Fibroblast of mammary gland (primary cell): ENCODE data around the gene PCDH7.

Experiments used
- DNase-seq: peaks from one replicate; pipeline ENCODE4 v3.0.0-alpha.2; 2010; ENCODE audit warnings: low read depth
- H3K4me3 ChIP-seq: 2 replicates; pipeline ENCODE4 v1.5.1; 2011; ENCODE audit warnings: low read depth, mild to moderate bottlenecking, low read length, moderate library complexity; ENCODE audit not compliant: control insufficient read depth
- TF ChIP-seq, protein P1 (sequence below): conservative IDR thresholded peaks from 2 replicates; pipeline ENCODE4 v1.5.1; 2011; ENCODE audit warnings: low read depth, low read length, inconsistent platforms; ENCODE audit not compliant: control insufficient read depth, insufficient read depth

Gene PCDH7

DNA sequence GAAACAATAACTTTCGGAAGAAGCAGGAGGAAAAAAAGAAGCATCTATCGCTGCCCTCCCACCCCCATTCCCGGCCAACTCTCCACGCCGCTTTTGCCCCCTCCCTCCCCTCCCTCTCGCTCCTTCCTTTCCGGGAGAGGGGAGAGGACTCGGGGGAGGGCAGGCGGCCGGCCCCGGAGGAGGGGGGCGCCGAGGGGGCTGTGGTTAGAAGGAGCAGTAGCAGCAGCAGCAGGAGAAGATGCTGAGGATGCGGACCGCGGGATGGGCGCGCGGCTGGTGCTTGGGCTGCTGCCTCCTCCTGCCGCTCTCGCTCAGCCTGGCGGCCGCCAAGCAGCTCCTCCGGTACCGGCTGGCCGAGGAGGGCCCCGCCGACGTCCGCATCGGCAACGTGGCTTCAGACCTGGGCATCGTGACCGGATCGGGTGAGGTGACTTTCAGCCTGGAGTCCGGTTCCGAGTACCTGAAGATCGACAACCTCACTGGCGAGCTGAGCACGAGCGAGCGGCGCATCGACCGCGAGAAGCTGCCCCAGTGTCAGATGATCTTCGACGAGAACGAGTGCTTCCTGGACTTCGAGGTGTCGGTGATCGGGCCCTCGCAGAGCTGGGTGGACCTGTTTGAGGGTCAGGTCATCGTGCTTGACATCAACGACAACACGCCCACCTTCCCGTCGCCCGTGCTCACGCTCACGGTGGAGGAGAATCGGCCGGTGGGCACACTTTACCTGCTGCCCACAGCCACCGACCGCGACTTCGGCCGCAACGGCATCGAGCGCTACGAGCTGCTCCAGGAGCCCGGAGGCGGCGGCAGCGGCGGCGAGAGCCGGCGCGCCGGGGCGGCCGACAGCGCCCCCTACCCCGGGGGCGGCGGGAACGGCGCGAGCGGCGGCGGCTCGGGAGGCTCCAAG lies 1.3 kb downstream of the PCDH7 start:
- H3K4me3 ChIP-seq: peak overlapping the region; percentile 62
- peak; percentile 33 for DNase-seq
- TF ChIP-seq, protein P1, sequence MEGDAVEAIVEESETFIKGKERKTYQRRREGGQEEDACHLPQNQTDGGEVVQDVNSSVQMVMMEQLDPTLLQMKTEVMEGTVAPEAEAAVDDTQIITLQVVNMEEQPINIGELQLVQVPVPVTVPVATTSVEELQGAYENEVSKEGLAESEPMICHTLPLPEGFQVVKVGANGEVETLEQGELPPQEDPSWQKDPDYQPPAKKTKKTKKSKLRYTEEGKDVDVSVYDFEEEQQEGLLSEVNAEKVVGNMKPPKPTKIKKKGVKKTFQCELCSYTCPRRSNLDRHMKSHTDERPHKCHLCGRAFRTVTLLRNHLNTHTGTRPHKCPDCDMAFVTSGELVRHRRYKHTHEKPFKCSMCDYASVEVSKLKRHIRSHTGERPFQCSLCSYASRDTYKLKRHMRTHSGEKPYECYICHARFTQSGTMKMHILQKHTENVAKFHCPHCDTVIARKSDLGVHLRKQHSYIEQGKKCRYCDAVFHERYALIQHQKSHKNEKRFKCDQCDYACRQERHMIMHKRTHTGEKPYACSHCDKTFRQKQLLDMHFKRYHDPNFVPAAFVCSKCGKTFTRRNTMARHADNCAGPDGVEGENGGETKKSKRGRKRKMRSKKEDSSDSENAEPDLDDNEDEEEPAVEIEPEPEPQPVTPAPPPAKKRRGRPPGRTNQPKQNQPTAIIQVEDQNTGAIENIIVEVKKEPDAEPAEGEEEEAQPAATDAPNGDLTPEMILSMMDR: no peak

DNA sequence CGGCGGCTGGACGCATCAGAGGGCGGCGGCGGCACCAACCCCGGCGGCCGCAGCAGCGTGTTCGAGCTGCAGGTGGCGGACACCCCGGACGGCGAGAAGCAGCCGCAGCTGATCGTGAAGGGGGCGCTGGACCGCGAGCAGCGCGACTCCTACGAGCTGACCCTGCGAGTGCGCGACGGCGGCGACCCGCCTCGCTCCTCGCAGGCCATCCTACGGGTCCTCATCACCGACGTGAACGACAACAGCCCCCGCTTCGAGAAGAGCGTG lies 1.9 kb downstream of the PCDH7 start:
- DNase-seq: no peak
- H3K4me3 ChIP-seq: peak overlapping the region; percentile 37
- TF ChIP-seq, protein P1: no peak

DNA sequence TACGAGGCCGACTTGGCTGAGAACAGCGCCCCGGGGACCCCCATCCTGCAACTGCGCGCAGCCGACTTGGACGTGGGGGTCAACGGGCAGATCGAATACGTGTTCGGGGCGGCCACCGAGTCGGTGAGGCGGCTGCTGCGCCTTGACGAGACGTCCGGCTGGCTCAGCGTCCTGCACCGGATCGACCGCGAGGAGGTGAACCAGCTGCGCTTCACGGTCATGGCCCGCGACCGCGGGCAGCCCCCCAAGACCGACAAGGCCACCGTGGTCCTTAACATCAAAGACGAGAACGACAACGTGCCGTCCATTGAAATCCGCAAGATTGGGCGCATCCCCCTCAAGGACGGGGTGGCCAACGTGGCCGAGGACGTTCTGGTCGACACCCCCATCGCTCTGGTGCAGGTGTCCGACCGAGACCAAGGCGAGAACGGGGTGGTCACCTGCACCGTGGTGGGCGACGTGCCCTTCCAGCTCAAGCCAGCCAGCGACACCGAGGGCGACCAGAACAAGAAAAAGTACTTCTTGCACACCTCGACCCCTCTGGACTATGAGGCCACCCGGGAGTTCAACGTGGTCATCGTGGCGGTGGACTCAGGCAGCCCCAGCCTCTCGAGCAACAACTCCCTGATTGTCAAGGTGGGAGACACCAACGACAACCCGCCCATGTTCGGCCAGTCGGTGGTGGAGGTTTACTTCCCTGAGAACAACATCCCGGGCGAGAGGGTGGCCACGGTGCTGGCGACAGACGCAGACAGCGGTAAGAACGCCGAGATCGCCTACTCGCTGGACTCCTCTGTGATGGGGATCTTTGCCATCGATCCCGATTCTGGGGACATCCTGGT lies 2.4 kb downstream of the PCDH7 start:
- no peak for DNase-seq
- peak overlapping the region; percentile 37 for H3K4me3 ChIP-seq

DNA sequence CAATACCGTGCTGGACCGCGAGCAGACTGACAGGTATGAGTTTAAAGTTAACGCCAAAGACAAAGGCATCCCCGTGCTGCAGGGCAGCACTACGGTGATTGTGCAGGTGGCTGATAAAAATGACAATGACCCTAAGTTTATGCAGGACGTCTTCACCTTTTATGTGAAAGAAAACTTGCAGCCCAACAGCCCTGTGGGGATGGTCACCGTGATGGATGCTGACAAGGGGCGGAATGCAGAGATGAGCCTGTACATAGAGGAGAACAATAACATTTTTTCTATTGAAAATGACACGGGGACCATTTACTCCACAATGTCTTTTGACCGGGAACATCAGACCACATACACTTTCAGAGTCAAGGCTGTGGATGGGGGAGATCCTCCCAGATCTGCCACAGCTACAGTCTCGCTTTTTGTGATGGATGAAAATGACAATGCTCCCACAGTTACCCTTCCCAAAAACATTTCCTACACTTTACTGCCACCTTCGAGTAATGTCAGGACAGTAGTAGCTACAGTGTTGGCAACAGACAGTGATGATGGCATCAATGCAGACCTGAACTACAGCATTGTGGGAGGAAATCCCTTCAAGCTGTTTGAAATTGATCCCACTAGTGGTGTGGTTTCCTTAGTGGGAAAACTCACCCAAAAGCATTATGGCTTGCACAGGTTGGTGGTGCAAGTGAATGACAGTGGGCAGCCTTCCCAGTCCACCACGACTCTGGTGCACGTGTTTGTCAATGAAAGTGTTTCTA lies 3.2 kb downstream of the PCDH7 start:
- DNase-seq: no peak
- TF ChIP-seq, protein P1: no peak
- no peak overlapping the region for H3K4me3 ChIP-seq

More for the DNA sequence above, 2.4 kb downstream of the PCDH7 start:
- TF ChIP-seq, protein P1: no peak

DNA sequence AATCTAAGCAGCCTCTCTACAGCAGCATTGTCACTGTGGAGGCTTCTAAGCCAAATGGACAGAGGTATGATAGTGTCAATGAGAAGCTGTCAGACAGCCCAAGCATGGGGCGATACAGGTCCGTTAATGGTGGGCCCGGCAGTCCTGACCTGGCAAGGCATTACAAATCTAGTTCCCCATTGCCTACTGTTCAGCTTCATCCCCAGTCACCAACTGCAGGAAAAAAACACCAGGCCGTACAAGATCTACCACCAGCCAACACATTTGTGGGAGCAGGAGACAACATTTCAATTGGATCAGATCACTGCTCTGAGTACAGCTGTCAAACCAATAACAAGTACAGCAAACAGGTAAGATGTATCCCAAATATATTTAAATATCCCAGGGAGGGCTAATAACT lies 4.1 kb downstream of the PCDH7 start:
- H3K4me3 ChIP-seq: no peak overlapping the region
- no peak for DNase-seq
- TF ChIP-seq, protein P1: no peak

DNA sequence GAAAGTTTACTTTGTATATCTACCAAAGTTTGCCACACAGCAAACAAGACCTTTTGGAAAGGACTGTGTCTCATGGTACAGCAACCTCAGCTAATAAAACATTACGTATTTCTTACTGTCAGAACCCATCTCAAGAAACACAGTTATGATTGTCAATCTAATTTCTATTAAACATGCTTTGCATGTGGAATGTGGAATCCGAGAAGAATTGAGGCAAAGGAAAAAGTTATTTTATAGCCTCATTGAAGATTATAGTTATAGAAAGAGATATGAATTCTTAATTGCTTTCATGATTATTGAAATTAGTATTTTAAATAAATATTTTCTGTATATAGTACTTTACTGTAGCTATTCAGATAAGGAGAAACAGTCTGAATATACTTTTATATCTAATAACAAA lies 5.4 kb downstream of the PCDH7 start:
- TF ChIP-seq, protein P1: no peak
- no peak overlapping the region for H3K4me3 ChIP-seq
- no peak for DNase-seq
